ENCODE data around the gene C2CD3.

The C2CD3 gene

GRCh38 chr11:74015919-74016684 lies 154.7 kb downstream of the C2CD3 start:
- no peak for DNase-seq

GRCh38 chr11:74014880-74015279 lies 155.9 kb downstream of the C2CD3 start:
- DNase-seq: no peak

GRCh38 chr11:74013141-74013540 lies 157.7 kb downstream of the C2CD3 start:
- no peak for DNase-seq

GRCh38 chr11:74012074-74012809 lies 158.6 kb downstream of the C2CD3 start:
- DNase-seq: no peak

- DNase-seq: no peak
These were observed 159.3 kb downstream of the C2CD3 start for GRCh38 chr11:74011360-74012073.

- DNase-seq: no peak
These were observed 160.2 kb downstream of the C2CD3 start for GRCh38 chr11:74010306-74011300.

- no peak for DNase-seq
These were observed 161.0 kb downstream of the C2CD3 start for GRCh38 chr11:74009675-74010305.

GRCh38 chr11:74009230-74009547 lies 161.6 kb downstream of the C2CD3 start:
- DNase-seq: no peak

- no peak for DNase-seq
These were observed 162.2 kb downstream of the C2CD3 start, which contains the start of gene UCP3 for GRCh38 chr11:74008373-74009229. Gene UCP3, minus strand, starts transcription at chr11:74009085. Its CDS starts 2,043 bp downstream, at chr11:74007042.

GRCh38 chr11:74007691-74008372 lies 163.0 kb downstream of the C2CD3 start:
- DNase-seq: no peak

GRCh38 chr11:74006743-74007304 lies 164.0 kb downstream of the C2CD3 start:
- no peak for DNase-seq

- no peak for DNase-seq
These were observed 164.9 kb downstream of the C2CD3 start for GRCh38 chr11:74005721-74006517.

GRCh38 chr11:74004759-74005615 lies 165.8 kb downstream of the C2CD3 start:
- no peak for DNase-seq

- no peak for DNase-seq
These were observed 166.6 kb downstream of the C2CD3 start for GRCh38 chr11:74004046-74004695.

- no peak for DNase-seq
These were observed 168.0 kb downstream of the C2CD3 start for GRCh38 chr11:74002832-74003231.

- DNase-seq: no peak
These were observed 168.9 kb downstream of the C2CD3 start for GRCh38 chr11:74001822-74002286.
